Activated naive CD8-positive, alpha-beta T cell treated with anti-CD3 and anti-CD28 coated beads, Interleukin-2, amount 50 U/mL, for 24 hours (primary cell): ENCODE measurements around the gene TSPAN18.

ENCODE experiments used
- ATAC-seq: fragments of 150-1000 bp; cut with Tn5 transposase; one replicate; pipeline ENCODE4 v1.10.0; 2021
- DNase-seq: peaks from one replicate; pipeline ENCODE4 v3.0.0; 2021
- H3K27ac Mint-ChIP-seq: one replicate; pipeline ENCODE4 v1.8.0; 2021; ENCODE audit warnings: mild to moderate bottlenecking, mixed read lengths
- H3K27me3 Mint-ChIP-seq: one replicate; pipeline ENCODE4 v1.8.0; 2021; ENCODE audit warnings: mixed read lengths
- H3K36me3 Mint-ChIP-seq: one replicate; pipeline ENCODE4 v1.8.0; 2021; ENCODE audit warnings: low read depth, mixed read lengths
- H3K4me1 Mint-ChIP-seq: one replicate; pipeline ENCODE4 v1.8.0; 2021; ENCODE audit warnings: mixed read lengths
- H3K4me3 Mint-ChIP-seq: one replicate; pipeline ENCODE4 v1.8.0; 2021; ENCODE audit warnings: mild to moderate bottlenecking, moderate library complexity, mixed read lengths
- H3K9me3 Mint-ChIP-seq: one replicate; pipeline ENCODE4 v1.8.0; 2021; ENCODE audit warnings: mixed read lengths

The TSPAN18 gene

DNA sequence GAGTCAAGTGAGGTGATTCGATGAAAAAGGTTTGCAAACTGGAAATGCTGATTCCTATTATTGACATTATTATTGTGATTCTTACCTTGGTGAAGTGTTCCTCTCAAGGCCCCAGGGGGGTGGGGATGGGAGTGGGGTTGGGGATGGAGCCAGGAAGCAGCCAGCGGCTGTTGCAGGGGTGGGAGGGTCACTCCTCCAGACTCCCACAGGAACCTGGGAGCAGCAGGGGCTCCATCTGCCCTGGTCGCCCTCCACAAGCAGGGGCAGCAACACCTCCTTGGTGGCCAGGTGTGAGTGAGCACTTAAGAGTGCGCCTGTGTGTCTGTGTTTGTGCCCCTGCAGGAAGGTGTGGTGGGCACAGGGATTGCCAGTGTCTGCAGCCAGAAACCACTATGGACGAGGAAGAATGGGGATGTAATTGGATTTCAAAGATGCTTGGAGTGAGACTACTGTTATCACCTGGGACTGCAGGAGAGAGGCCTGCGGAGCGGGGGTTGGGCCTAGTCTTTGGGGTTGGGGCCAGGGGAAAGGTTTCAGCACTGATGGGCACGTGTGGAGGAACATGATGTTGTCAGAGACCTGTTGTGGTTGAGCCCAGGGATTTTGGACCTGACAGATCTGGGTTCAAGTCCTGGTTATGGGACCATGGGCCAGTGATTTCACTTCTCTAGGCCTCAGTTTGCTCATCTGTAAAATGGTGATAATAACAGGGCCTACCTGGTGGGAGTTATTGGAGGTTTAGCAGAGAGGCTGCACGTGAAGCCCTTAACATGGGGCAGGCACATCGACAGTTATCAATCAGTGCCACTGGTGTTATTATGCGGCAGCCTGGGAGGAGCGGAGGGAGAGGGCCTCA, 227.5 kb downstream of the TSPAN18 start:
- Mint-ChIP-seq H3K4me3 (no peak overlapping the region), H3K4me1 (peaks cover 22% of the 10 kb centered on the region), H3K36me3 (no peaks in the 10 kb centered on the region), H3K9me3 (no peaks in the 10 kb centered on the region), H3K27ac (no peak overlapping the region), H3K27me3 (no peaks in the 10 kb centered on the region)
- ATAC-seq: no peak
- DNase-seq: no peak

DNA sequence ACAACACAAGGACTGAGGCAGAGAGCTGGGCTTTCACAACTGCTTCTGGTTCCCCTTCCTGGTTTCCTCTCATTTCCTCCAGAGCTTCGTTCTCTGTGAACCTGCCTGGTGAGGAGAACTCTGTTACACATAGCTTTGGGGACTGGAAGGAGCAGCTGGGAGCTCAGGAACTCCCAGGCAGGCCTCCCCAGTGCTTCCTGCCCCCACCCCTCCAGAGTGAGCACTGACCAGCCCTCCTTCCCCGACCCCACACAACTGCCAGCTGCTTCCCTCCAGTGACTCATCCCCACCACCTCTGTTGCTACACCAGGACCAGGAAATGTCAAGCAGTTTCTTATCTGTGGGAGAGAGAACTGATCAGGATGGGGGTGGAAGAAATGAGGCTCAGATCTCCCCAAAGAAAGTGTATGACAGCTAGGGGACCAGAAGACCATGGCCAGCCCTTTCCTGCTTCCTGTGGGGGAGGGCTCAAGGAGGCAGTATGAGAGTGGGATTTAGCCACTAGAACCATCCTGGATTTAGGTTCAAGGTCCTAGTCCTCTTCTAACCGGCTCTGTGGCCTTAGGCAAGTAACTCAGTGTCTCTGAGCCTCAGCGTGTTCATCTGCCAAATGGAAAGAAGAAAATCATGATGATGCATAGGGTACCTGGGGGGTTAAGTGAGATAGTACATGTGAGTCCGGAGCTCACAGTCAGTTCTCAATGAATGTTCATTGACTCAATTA, 228.4 kb downstream of the TSPAN18 start:
- Mint-ChIP-seq H3K4me3 (no peak overlapping the region), H3K36me3 (no peaks in the 10 kb centered on the region), H3K4me1 (peaks cover 21% of the 10 kb centered on the region), H3K9me3 (no peaks in the 10 kb centered on the region), H3K27ac (peak overlapping the region; percentile 23), H3K27me3 (no peaks in the 10 kb centered on the region)
- DNase-seq: peak; percentile 43
- peak; percentile 72 for ATAC-seq

DNA sequence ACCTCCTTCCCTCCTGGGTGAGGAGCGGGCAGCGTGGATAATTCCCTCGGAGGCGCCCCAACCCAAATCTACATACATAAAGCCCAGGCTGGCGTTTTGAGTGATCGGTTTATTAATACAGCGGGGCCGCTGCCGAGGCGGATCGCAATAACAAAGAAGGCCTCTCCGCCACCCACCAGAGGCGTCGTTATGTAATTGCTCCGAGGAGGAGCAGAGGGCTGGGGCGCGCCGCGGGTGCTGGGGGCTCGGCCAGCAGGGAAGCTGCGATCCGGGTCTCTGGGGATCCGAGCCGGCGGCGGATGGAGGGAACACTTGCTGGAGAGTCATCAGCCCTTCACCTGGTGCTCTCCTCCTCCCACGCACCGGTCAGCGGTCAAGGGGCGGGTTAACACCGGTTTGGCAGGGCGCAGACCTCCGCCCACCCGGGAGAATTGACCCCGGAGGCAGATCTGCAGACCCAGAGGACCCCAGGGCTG, 230.3 kb downstream of the TSPAN18 start:
- H3K4me1 Mint-ChIP-seq: peaks cover 16% of the 10 kb centered on the region
- H3K9me3 Mint-ChIP-seq: no peaks in the 10 kb centered on the region
- H3K27ac Mint-ChIP-seq: no peak overlapping the region
- H3K4me3 Mint-ChIP-seq: no peak overlapping the region
- DNase-seq: no peak
- no peaks in the 10 kb centered on the region for H3K36me3 Mint-ChIP-seq
- no peak for ATAC-seq
- H3K27me3 Mint-ChIP-seq: no peaks in the 10 kb centered on the region

DNA sequence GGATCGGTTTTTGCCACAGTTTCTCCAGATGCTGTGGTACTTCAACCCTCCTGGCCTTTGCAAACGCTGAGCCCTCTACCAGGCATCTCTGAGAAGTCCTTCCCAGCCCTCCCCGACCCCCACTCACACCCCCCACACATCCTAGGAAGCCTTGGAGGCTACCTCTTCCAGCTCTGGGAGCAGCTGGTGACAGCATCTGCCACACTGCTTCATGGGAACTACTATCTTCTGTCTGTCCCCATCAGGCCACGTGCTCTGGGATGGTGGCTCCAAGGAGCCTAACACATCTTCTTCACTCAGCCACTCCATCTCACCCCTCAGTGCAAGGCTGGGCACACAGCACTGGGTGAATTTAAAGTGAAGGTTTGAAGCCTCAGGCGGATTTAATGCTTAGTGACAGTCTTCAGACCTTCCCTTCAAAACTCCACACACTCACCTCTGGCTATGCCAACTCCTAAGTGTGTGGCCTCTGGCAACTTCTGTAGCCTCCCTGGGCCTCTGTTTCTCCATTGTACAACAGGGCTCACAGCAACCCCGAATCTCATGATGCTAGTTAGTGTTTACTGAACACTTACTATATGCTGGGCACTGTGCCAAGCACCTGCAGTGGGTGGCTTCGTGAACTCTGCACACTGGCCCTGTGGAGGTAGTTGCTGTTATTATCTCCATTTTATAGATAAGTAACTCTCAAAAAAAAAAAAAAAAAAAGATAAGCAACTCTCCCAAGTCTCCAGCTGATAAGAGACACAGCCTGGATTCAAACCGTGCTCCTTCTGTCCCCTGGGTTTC, 231.2 kb downstream of the TSPAN18 start:
- Mint-ChIP-seq H3K27ac (no peak overlapping the region), H3K36me3 (no peaks in the 10 kb centered on the region), H3K27me3 (no peaks in the 10 kb centered on the region), H3K9me3 (no peaks in the 10 kb centered on the region), H3K4me1 (peaks cover 16% of the 10 kb centered on the region), H3K4me3 (no peak overlapping the region)
- DNase-seq (no peak), ATAC-seq (no peak)

DNA sequence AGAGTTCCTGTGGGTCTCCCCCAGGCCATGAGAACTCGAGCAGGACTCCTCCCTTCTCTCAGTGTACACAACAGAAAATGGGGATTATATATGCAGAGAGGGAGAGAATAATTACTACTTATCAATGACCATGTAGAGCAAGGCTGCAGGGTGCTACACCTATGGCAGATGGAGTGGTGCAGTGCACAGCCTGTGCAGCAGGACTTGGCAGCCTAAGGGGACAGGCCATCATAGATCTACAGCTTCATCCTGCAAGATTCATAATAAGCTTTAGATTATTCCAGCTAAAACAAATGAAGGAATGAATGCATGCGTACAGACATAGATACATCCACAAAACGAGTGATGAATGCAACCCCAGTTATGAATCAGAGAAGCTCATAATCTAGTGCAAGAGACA, 232.3 kb downstream of the TSPAN18 start:
- Mint-ChIP-seq H3K36me3 (no peaks in the 10 kb centered on the region), H3K27me3 (no peaks in the 10 kb centered on the region)

DNA sequence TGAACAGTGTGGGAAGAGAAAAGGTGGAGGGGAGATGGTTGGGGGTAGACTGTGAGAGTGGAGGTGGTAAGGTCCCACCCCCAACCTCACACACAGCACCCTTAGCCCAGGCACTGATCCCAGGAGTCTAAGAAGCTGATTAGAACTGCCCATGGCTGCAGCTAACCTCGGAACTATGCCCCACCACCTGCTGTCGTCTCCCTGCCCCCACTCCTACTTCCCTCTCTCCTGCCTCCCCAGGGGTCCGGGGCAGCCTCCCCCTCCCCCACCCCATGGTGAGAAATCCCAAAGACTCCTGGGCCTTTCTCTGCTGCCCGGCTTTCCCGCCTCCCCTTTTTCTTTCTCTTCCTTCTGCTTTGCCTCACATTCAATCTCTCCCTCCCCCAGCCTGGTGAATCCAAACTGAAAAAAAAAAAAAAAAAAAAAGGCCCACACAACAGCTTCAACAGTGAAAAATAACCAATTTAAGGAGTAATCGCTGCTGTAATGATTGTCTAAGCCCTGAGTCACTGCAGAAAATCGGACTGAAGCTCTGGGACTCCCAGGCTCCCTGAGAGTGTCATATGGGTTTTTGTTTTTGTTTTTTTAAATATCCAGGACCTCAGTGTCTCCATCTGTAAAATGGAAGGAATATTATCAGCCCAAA, 233.6 kb downstream of the TSPAN18 start:
- ATAC-seq (no peak), DNase-seq (no peak)
- no peaks in the 10 kb centered on the region for H3K27me3 Mint-ChIP-seq
- H3K36me3 Mint-ChIP-seq: no peaks in the 10 kb centered on the region
- H3K27ac Mint-ChIP-seq: no peak overlapping the region
- H3K4me1 Mint-ChIP-seq: peaks cover 4% of the 10 kb centered on the region
- no peaks in the 10 kb centered on the region for H3K9me3 Mint-ChIP-seq
- H3K4me3 Mint-ChIP-seq: no peak overlapping the region

More for the DNA sequence above, 232.3 kb downstream of the TSPAN18 start:
- Mint-ChIP-seq H3K27ac (no peak overlapping the region), H3K4me3 (no peak overlapping the region), H3K4me1 (peaks cover 16% of the 10 kb centered on the region), H3K9me3 (no peaks in the 10 kb centered on the region)
- ATAC-seq: no peak
- DNase-seq: no peak

DNA sequence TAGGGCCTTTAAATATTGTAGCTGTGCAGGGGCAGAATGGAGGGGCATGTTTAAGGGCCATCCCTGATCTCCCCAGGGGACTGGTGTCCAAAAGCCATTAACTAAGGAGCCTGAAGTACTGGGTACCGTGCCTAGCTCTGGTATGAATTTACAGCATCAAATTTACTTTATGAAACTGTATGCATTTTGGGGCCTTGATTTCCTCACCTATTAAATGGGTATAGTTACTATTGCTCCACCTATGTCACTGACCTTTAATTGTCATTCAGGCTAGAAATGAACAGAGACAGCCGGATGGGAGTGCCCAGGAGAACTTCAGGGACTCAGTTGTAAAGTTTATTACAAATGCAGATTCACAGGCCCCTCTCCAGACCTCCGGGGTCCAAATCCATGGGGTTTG, 235.7 kb downstream of the TSPAN18 start:
- Mint-ChIP-seq H3K9me3 (no peaks in the 10 kb centered on the region), H3K27ac (no peak overlapping the region), H3K4me3 (no peak overlapping the region), H3K4me1 (no peaks in the 10 kb centered on the region), H3K36me3 (no peaks in the 10 kb centered on the region), H3K27me3 (no peaks in the 10 kb centered on the region)
- ATAC-seq: no peak
- no peak for DNase-seq

DNA sequence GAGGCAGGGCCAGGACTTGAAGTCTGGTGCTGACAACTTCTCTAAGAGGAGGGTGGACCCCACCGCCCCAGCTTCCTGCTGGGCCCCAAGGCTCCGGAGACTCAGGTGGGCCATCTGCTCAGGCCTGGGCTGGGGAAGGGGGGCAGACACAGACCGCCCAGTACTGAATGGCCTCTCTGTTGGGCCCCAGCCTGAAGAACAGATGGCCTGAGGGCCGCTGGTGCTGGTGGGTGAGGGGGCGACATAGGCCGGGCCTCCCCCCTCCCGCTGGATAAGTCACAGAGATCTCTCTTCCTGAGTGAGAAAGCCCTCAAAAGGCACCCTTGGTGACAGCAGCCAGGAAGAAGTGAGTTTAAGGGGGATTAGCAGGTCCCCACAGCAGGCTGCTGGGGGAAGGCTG, 236.4 kb downstream of the TSPAN18 start:
- DNase-seq: no peak
- no peak overlapping the region for H3K4me3 Mint-ChIP-seq
- no peaks in the 10 kb centered on the region for H3K9me3 Mint-ChIP-seq
- H3K36me3 Mint-ChIP-seq: no peaks in the 10 kb centered on the region
- no peak for ATAC-seq
- no peaks in the 10 kb centered on the region for H3K4me1 Mint-ChIP-seq
- no peaks in the 10 kb centered on the region for H3K27me3 Mint-ChIP-seq
- no peak overlapping the region for H3K27ac Mint-ChIP-seq

DNA sequence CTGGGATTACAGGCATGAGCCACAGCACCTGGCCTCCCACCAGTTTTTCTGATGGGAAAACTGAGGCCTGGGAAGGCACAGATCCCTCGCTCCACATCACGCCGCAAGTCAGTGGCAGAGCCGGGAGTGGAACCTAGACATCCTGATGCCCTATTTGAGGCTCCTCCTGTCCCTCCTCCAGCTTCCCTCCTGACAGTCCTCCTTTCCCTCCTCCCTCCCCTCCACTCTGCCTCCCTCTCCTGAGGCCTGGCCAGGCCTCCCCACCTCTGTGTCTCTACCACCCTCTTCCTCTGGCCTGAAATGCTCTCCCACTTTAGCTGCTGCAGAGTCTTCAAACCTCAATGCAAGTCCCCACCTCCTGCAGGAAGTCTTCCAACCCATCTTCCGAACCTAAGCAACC, 237.2 kb downstream of the TSPAN18 start:
- ATAC-seq (no peak), DNase-seq (no peak)
- H3K36me3 Mint-ChIP-seq: no peaks in the 10 kb centered on the region
- no peaks in the 10 kb centered on the region for H3K9me3 Mint-ChIP-seq
- H3K4me3 Mint-ChIP-seq: no peak overlapping the region
- H3K27me3 Mint-ChIP-seq: no peaks in the 10 kb centered on the region
- no peak overlapping the region for H3K27ac Mint-ChIP-seq
- H3K4me1 Mint-ChIP-seq: no peaks in the 10 kb centered on the region

DNA sequence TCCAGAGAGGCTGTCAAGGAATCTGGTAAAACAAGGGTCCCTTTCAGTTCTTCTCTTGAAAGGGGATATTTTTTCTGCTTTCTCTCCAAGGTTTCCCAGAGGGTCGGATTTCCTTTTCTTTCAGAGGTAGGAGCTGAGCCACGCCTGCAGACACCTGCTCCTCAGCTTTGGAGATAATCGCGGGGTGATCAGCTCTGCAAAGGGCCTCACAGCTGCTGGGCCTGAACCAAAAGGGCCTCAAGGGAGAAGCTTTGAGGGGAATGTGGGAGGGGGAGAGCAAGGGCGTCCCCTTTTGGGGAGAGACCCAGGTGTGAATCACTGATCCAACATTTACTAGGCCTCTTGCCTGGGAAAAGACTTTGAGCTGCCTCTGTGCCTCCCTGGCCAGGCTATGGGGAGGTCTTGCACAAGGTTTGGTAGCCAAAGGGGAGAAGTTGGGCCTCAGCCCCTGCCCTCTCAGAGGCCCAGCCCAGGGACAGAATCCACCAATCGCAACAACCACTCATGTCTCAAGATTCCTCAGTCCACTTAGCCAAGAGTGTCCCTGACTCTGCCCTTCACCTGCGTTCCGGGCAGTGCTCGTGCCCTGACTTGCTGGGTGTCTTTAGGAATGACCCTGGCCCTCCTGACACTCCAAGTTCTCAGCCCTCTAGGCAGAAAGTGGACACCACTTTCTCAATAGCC, 237.9 kb downstream of the TSPAN18 start:
- Mint-ChIP-seq H3K27ac (no peak overlapping the region), H3K4me3 (no peak overlapping the region), H3K27me3 (no peaks in the 10 kb centered on the region), H3K4me1 (no peaks in the 10 kb centered on the region), H3K9me3 (no peaks in the 10 kb centered on the region), H3K36me3 (no peaks in the 10 kb centered on the region)
- ATAC-seq (no peak), DNase-seq (no peak)

DNA sequence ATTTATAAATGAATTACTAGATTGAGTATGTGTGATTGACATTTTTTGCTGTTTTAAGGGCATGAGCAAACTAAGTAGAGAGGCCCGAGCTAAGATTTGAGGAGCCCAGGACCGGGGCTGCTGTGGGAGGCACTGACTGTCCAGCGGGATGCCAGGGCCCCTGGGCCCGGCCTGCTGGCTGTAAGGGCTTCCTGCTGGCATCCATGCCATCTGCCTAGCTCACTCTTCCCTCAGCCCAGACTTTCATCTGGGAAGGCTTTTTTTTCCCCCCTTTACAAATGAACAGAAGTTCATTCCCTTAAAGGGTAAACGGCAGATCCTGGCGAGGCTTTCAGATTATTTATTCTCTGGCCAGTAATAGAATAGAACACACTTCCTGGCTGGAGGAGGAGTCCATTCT, 239.9 kb downstream of the TSPAN18 start:
- Mint-ChIP-seq H3K27ac (no peak overlapping the region), H3K9me3 (no peaks in the 10 kb centered on the region), H3K4me3 (no peak overlapping the region), H3K27me3 (no peaks in the 10 kb centered on the region), H3K36me3 (no peaks in the 10 kb centered on the region), H3K4me1 (no peaks in the 10 kb centered on the region)
- DNase-seq (no peak), ATAC-seq (no peak)

DNA sequence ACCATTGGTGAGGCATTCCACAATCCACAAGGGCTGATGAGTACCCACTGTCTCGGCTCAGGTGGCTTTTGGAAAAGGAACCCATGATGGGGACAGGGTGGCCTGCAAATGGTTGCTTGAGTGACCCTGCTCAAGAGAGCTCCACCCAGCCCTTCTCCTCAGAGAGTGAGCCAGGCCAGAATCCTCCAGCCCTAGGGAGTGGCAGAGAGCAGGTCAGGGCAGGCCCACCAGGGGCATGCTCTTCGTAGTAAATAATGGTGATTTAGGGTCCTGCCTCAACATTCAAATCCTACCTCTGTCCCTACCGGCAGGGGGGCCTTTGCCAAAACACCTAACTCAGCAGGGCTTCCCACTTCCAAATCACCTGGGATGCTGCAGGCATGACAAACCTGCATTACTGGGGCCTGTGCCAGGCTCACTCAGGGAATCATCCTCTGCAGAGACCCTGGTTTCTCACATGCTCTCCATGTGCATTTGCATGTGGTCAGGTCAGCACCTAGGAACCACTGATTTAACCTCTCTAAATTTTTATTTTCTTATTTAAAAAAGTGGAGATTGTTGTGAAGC, 241.3 kb downstream of the TSPAN18 start:
- Mint-ChIP-seq H3K4me1 (no peaks in the 10 kb centered on the region), H3K36me3 (no peaks in the 10 kb centered on the region), H3K4me3 (no peak overlapping the region), H3K27me3 (no peaks in the 10 kb centered on the region), H3K9me3 (no peaks in the 10 kb centered on the region), H3K27ac (no peak overlapping the region)
- ATAC-seq: no peak
- no peak for DNase-seq

DNA sequence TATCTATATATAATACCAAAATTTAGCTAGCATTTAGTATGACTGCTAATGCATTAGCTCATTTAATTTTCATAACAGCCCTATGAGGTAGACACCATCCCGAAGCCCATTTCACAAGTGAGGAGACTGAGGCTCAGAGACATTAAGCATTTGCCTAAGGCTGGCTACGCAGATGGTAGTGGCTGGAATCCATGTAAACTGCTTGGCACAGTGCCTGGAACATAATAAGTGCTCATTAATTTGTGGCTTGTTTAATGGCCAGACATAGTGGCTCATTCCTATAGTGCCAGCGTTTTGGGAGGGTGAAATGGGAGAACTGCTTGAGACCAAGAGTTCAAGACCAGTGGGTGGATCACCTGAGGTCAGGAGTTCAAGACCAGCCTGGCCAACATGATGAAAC, 241.7 kb downstream of the TSPAN18 start:
- Mint-ChIP-seq H3K9me3 (no peaks in the 10 kb centered on the region), H3K27me3 (no peaks in the 10 kb centered on the region), H3K27ac (no peak overlapping the region), H3K4me1 (no peaks in the 10 kb centered on the region), H3K4me3 (no peak overlapping the region), H3K36me3 (no peaks in the 10 kb centered on the region)
- no peak for DNase-seq
- ATAC-seq: no peak
